Activated T-cell treated with anti-CD3 and anti-CD28 coated beads, Interleukin-2, amount 50 U/mL, for 72 hours (primary cell): ENCODE measurements around the gene RNF169. TPM values are rescaled to one million over a fixed set of nuclear protein-coding genes. Genes with fewer than 3 reads are reported as not detected.

Experiments used
- ATAC-seq, 2 donors: fragments of 150-1000 bp; cut with Tn5 transposase; replicated peaks in 1 of 2; 2 replicates each; pipeline ENCODE4 v1.10.0; 2021; ENCODE audit warnings: moderate library complexity in 2 of 2, mild to moderate bottlenecking in 1 of 2
- DNase-seq, 2 donors: peaks; one replicate each; pipeline ENCODE4 v3.0.0; 2021 to 2022; ENCODE audit warnings: mixed read lengths in 1 of 2
- H3K27ac Mint-ChIP-seq: one replicate; pipeline ENCODE4 v1.8.0; 2022; ENCODE audit warnings: mild to moderate bottlenecking, moderate library complexity, mixed read lengths
- H3K27me3 Mint-ChIP-seq: one replicate; pipeline ENCODE4 v1.8.0; 2022; ENCODE audit warnings: low read depth, mixed read lengths
- H3K36me3 Mint-ChIP-seq, 2 donors: one replicate each; pipeline ENCODE4 v1.8.0; 2022; ENCODE audit warnings: mixed read lengths in 2 of 2, mild to moderate bottlenecking in 1 of 2; ENCODE audit not compliant: insufficient read depth in 2 of 2
- H3K4me1 Mint-ChIP-seq: one replicate; pipeline ENCODE4 v1.8.0; 2022; ENCODE audit warnings: low read depth, mixed read lengths
- H3K4me3 Mint-ChIP-seq, 2 donors: one replicate each; pipeline ENCODE4 v1.8.0; 2022; ENCODE audit warnings: mild to moderate bottlenecking in 2 of 2, mixed read lengths in 2 of 2, moderate library complexity in 2 of 2
- H3K9me3 Mint-ChIP-seq, 2 donors: one replicate each; pipeline ENCODE4 v1.8.0; 2022; ENCODE audit warnings: mixed read lengths in 2 of 2
- total RNA-seq, 2 donors: library from RNA; stranded (reverse); gene quantifications; one replicate each; pipeline ENCODE4 v1.2.3, GENCODE V29; 2022

The RNF169 gene
- total RNA-seq, 2 donors from 2014 or later: 18.5 to 20.5 TPM

- DNase-seq (peak in 1 of 2 donors; percentile 11), ATAC-seq (peak; percentile 71 to 79)
- no peaks in the 10 kb centered on the region for H3K27me3 Mint-ChIP-seq
- H3K36me3 Mint-ChIP-seq: no peaks in the 10 kb centered on the region
- H3K27ac Mint-ChIP-seq: peak overlapping the region; percentile 64
- H3K4me1 Mint-ChIP-seq: peaks cover 22% of the 10 kb centered on the region
- H3K4me3 Mint-ChIP-seq: peak overlapping the region; percentile 53 to 64
- no peaks in the 10 kb centered on the region for H3K9me3 Mint-ChIP-seq
These were observed 34.7 kb downstream of the RNF169 start for GRCh38 chr11:74783241-74783871.

GRCh38 chr11:74784234-74784633, 35.6 kb downstream of the RNF169 start:
- H3K9me3 Mint-ChIP-seq: no peaks in the 10 kb centered on the region
- H3K36me3 Mint-ChIP-seq: no peaks in the 10 kb centered on the region
- peak overlapping the region; percentile 20 to 55 for H3K4me3 Mint-ChIP-seq
- no peak overlapping the region for H3K27ac Mint-ChIP-seq
- H3K4me1 Mint-ChIP-seq: peaks cover 22% of the 10 kb centered on the region
- DNase-seq (no peak), ATAC-seq (peak; percentile 20 to 26)
- H3K27me3 Mint-ChIP-seq: no peaks in the 10 kb centered on the region

GRCh38 chr11:74784726-74785125, 36.1 kb downstream of the RNF169 start:
- H3K9me3 Mint-ChIP-seq: no peaks in the 10 kb centered on the region
- no peaks in the 10 kb centered on the region for H3K36me3 Mint-ChIP-seq
- peaks cover 22% of the 10 kb centered on the region for H3K4me1 Mint-ChIP-seq
- ATAC-seq: no peak
- DNase-seq: no peak
- no peak overlapping the region for H3K27ac Mint-ChIP-seq
- H3K4me3 Mint-ChIP-seq: no peak overlapping the region
- H3K27me3 Mint-ChIP-seq: no peaks in the 10 kb centered on the region

DNA sequence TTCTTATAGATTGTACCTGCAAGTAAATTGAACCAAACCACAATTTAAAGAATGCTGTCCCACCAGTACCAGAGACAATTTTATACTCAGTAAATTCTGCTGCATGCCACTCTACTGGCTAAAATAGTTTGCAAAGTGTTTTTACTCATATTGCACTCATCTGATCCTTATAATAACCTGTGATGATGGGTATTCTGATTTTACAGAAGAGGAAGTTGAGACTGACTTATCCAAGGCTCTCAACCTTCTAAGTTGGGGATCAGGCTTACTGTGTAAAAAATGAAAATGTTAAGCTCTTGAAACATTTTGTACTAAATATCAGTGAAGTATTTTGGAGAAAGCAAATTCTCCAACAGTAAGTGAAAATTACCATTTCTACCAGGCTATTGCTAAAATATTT, 37.9 kb downstream of the RNF169 start:
- no peak for ATAC-seq
- no peak overlapping the region for H3K27ac Mint-ChIP-seq
- no peak for DNase-seq
- H3K36me3 Mint-ChIP-seq: peaks cover 0 to 2% of the 10 kb centered on the region in 2 donors
- peaks cover 22% of the 10 kb centered on the region for H3K4me1 Mint-ChIP-seq
- H3K4me3 Mint-ChIP-seq: no peak overlapping the region
- H3K27me3 Mint-ChIP-seq: no peaks in the 10 kb centered on the region
- no peaks in the 10 kb centered on the region for H3K9me3 Mint-ChIP-seq

DNA sequence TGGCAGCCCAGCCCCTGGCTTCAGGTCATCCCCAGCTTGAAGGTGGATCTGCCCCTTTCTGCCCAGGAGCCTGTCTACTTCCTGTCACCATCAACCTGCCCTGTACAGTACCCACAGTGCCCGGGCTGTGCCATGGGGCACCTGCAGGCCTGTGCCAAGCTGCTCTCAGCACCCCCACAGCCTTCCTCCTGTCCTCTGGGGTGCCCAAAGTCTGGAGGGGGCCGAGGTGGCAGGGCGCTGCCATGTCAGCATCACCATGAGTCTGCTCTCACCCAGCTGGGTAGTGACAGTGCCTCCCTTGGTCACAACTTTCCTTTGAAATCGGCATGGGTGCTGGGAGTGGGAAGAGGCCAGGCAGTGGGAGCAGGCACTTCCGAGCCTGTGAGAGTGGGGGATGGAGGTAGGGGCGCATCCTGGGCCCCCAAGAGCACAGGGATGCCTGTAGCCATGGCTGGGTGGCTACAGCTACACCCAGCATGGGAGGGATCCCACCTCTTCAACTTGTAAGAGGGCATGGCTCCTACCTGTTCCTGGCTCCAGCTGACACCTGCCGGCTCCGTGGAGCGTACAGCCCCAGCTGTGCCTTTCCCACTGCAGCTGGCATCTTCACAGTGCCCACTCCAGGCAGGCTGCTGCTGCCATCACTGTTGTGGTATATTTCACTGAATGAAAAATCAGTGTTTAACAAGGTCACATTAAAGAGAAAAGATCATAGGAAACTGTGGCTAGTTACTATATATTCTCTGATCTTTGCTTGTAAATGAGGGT, 42.9 kb downstream of the RNF169 start:
- no peak for DNase-seq
- no peak for ATAC-seq
- Mint-ChIP-seq H3K27ac (no peak overlapping the region), H3K9me3 (peaks cover 0 to 4% of the 10 kb centered on the region in 2 donors), H3K36me3 (peaks cover 10 to 12% of the 10 kb centered on the region in 2 donors), H3K4me1 (no peaks in the 10 kb centered on the region), H3K4me3 (no peak overlapping the region), H3K27me3 (no peaks in the 10 kb centered on the region)

GRCh38 chr11:74806267-74806666, 57.6 kb downstream of the RNF169 start:
- no peak for ATAC-seq
- DNase-seq: no peak
- no peak overlapping the region for H3K27ac Mint-ChIP-seq
- H3K36me3 Mint-ChIP-seq: peaks cover 0 to 2% of the 10 kb centered on the region in 2 donors
- H3K27me3 Mint-ChIP-seq: no peaks in the 10 kb centered on the region
- H3K9me3 Mint-ChIP-seq: no peaks in the 10 kb centered on the region
- H3K4me1 Mint-ChIP-seq: peaks cover 11% of the 10 kb centered on the region
- H3K4me3 Mint-ChIP-seq: no peak overlapping the region

DNA sequence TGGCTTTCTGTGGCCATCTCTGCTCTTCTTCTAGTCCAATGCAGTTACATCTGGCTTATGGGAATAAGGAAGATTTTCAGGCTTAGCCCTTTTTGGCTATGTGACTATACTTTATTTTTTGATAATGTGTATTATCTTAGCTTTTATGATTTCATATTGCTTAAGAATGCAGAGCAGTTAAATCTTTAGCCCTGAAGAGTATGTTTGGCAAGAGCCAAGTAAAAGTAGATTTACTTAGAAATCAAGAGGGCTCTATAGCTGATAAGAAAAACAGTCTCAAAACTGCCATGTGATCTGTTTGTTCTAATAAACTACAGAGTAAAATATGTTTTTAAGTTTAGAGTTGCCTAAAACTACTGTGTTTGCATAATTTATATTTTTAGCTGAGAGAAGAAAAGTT, 61.2 kb downstream of the RNF169 start:
- no peaks in the 10 kb centered on the region for H3K9me3 Mint-ChIP-seq
- peaks cover 0 to 2% of the 10 kb centered on the region in 2 donors for H3K36me3 Mint-ChIP-seq
- H3K4me3 Mint-ChIP-seq: no peak overlapping the region
- ATAC-seq (no peak), DNase-seq (no peak)
- no peak overlapping the region for H3K27ac Mint-ChIP-seq
- H3K27me3 Mint-ChIP-seq: no peaks in the 10 kb centered on the region
- peaks cover 11% of the 10 kb centered on the region for H3K4me1 Mint-ChIP-seq

DNA sequence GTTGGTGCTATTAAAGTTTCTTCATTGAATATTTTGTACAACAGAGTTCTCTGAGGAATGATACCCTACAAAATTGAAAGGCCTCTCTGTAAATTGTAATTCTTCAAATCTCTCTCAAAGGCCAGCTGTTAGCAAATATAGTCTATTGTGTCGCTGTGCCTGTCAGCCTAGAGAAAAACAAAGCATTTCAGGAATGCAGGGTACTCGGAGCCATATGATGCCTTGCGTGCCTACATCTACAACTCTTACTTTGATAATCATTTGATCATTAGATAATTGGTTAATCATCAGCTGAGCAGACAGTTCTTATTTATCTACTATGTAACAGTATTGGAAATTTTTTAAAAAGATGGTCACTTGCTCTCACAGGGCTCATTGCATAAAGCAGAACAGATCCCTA, 67.3 kb downstream of the RNF169 start:
- H3K27ac Mint-ChIP-seq: peak overlapping the region; percentile 6
- peaks cover 9 to 23% of the 10 kb centered on the region in 2 donors for H3K36me3 Mint-ChIP-seq
- peaks cover 13% of the 10 kb centered on the region for H3K4me1 Mint-ChIP-seq
- no peak overlapping the region for H3K4me3 Mint-ChIP-seq
- no peaks in the 10 kb centered on the region for H3K27me3 Mint-ChIP-seq
- no peaks in the 10 kb centered on the region for H3K9me3 Mint-ChIP-seq
- ATAC-seq (no peak), DNase-seq (no peak)

- DNase-seq (no peak), ATAC-seq (no peak)
- Mint-ChIP-seq H3K9me3 (no peaks in the 10 kb centered on the region), H3K4me1 (peaks cover 13% of the 10 kb centered on the region), H3K27ac (peak overlapping the region; percentile 6), H3K36me3 (peaks cover 9 to 25% of the 10 kb centered on the region in 2 donors), H3K4me3 (no peak overlapping the region), H3K27me3 (no peaks in the 10 kb centered on the region)
These were observed 68.0 kb downstream of the RNF169 start for GRCh38 chr11:74816664-74817063.

GRCh38 chr11:74818283-74818946, 69.8 kb downstream of the RNF169 start:
- no peak for ATAC-seq
- no peak overlapping the region for H3K4me3 Mint-ChIP-seq
- DNase-seq: no peak
- H3K27me3 Mint-ChIP-seq: no peaks in the 10 kb centered on the region
- H3K9me3 Mint-ChIP-seq: peaks cover 0 to 2% of the 10 kb centered on the region in 2 donors
- peaks cover 13% of the 10 kb centered on the region for H3K4me1 Mint-ChIP-seq
- H3K36me3 Mint-ChIP-seq: peaks cover 14 to 28% of the 10 kb centered on the region in 2 donors
- peak overlapping the region; percentile 91 for H3K27ac Mint-ChIP-seq

DNA sequence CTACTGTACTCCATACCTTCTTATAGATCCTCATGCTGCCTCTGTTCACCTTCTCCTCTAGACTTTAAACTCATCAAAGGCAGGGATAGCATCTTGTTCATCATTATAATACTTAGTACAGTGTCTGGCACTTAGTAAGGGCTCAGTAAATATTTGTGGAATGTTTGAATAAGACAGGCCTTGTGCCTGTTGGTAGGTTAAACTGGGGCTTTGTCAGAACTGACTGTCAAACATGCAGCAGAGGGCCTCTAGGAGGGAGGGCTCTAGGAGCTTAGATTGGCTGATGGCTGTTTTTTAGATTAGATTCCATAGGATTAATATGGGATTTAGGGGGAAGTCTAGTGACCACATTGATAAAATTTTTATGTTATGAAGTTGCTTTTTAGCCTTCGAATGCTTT, 70.8 kb downstream of the RNF169 start:
- Mint-ChIP-seq H3K27me3 (no peaks in the 10 kb centered on the region), H3K4me1 (peaks cover 13% of the 10 kb centered on the region), H3K36me3 (peaks cover 19 to 38% of the 10 kb centered on the region in 2 donors), H3K4me3 (no peak overlapping the region), H3K27ac (peak overlapping the region; percentile 33), H3K9me3 (peaks cover 4 to 7% of the 10 kb centered on the region in 2 donors)
- DNase-seq (no peak), ATAC-seq (no peak)

- DNase-seq: no peak
- no peak overlapping the region for H3K4me3 Mint-ChIP-seq
- peaks cover 7% of the 10 kb centered on the region in 2 donors for H3K9me3 Mint-ChIP-seq
- H3K4me1 Mint-ChIP-seq: peaks cover 13% of the 10 kb centered on the region
- no peaks in the 10 kb centered on the region for H3K27me3 Mint-ChIP-seq
- peaks cover 25 to 51% of the 10 kb centered on the region in 2 donors for H3K36me3 Mint-ChIP-seq
- ATAC-seq: peak; percentile 22 to 80
- peak overlapping the region; percentile 33 for H3K27ac Mint-ChIP-seq
These were observed 72.1 kb downstream of the RNF169 start for GRCh38 chr11:74820763-74821162.

DNA sequence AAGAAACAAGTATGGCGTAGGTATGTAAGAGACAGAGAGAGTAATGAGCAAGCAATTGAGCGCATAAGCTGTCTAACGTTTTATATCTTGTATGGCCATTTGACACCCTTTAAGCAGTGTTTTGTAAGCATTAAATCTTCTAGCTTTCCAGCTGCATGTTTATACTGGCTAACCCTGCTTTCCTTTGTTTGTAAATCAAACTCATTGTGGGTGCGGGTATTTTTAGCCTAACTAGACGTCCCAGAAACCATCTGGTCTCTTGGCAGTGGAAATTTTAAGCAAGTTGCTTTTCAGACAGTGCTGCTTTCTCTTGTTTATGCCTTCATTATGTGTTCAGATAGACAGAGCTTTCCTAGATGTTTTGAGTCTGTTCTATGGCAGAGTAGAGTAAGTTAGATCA, 73.5 kb downstream of the RNF169 start:
- no peaks in the 10 kb centered on the region for H3K27me3 Mint-ChIP-seq
- DNase-seq: no peak
- H3K27ac Mint-ChIP-seq: peak overlapping the region; percentile 81
- ATAC-seq: no peak
- peaks cover 7% of the 10 kb centered on the region in 2 donors for H3K9me3 Mint-ChIP-seq
- H3K36me3 Mint-ChIP-seq: peaks cover 30 to 58% of the 10 kb centered on the region in 2 donors
- peaks cover 13% of the 10 kb centered on the region for H3K4me1 Mint-ChIP-seq
- H3K4me3 Mint-ChIP-seq: no peak overlapping the region
